ENCODE results near the gene TMEM61.

DNA sequence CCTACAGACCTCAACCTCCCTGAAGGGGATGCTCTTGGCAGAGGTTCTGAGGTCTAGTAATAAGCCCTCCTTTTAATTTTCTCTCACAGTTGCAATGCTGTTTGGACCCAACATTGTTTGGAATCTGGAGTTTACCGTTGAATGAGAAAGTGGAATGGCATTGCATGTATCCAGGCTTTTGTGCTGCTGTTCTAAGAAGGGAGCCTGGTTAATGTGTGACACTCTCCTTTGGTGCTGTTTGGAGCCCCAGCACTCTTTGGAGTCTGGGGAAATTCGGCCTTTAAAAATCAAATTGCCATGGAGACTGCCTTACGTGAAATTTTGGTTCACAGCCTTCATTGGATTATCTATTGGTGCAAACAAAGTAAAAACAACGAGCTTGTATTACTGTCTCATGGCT lies 23.7 kb upstream of the TMEM61 start:
- TF ChIP-seq POU5F1 (IDR thresholded peaks at IDR 0.05; ENCODE audit: low read depth, low read length), result no peak
- TF ChIP-seq, protein P1, sequence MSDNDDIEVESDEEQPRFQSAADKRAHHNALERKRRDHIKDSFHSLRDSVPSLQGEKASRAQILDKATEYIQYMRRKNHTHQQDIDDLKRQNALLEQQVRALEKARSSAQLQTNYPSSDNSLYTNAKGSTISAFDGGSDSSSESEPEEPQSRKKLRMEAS (IDR thresholded peaks at IDR 0.05), result no peak

All from H1 (cell line).